Activated CD8-positive, alpha-beta T cell treated with anti-CD3 and anti-CD28 coated beads for 36 hours (primary cell): Measurements from ENCODE around the gene FMN1. TPM values are rescaled to one million over a fixed set of nuclear protein-coding genes. Genes with fewer than 3 reads are reported as not detected.

Experiments used
- ATAC-seq: fragments of 200-7000 bp; cut with Tn5 transposase; one replicate; pipeline ENCODE4 v1.10.0; 2021; ENCODE audit warnings: mild to moderate bottlenecking, moderate library complexity
- CTCF ChIA-PET: fragments of 350-600 bp; sonication (Branson Sonifier 250); formaldehyde crosslinking; loops from one replicate; lab custom pipeline; 2021; ENCODE audit warnings: antibody characterized with exemption; lab: Charles Lee
- POLR2A ChIA-PET: fragments of 350-600 bp; sonication (Branson Sonifier 250); formaldehyde crosslinking; loops from one replicate; lab custom pipeline; 2021; ENCODE audit warnings: antibody characterized with exemption; lab: Charles Lee
- DNase-seq: peaks from one replicate; pipeline ENCODE4 v3.0.0-alpha.2; 2020
- H3K27ac Mint-ChIP-seq: one replicate; pipeline ENCODE4 v1.8.0; 2021; ENCODE audit warnings: mild to moderate bottlenecking, mixed read lengths
- H3K27me3 Mint-ChIP-seq: one replicate; pipeline ENCODE4 v1.8.0; 2021; ENCODE audit warnings: mixed read lengths
- H3K36me3 Mint-ChIP-seq: one replicate; pipeline ENCODE4 v1.8.0; 2021; ENCODE audit warnings: low read depth, mixed read lengths
- H3K4me1 Mint-ChIP-seq: one replicate; pipeline ENCODE4 v1.8.0; 2021; ENCODE audit warnings: low read depth, mixed read lengths
- H3K4me3 Mint-ChIP-seq: one replicate; pipeline ENCODE4 v1.8.0; 2021; ENCODE audit warnings: mild to moderate bottlenecking, moderate library complexity, mixed read lengths
- H3K9me3 Mint-ChIP-seq: one replicate; pipeline ENCODE4 v1.8.0; 2021; ENCODE audit warnings: mixed read lengths
- CTCF ChIP-seq: fragments of 200-600 bp; IDR thresholded peaks from one replicate; pipeline ENCODE4 v1.8.0; 2022; ENCODE audit warnings: antibody characterized with exemption, mild to moderate bottlenecking
- intact Hi-C: fragments of 100-400 bp; cut with micrococcal nuclease; formaldehyde crosslinking; loops from one replicate; pipeline ENCODE4 v1.10.0; 2022
- total RNA-seq, 2 experiments: library from RNA; stranded (reverse); gene quantifications; one replicate each; pipeline ENCODE4 v1.2.3, GENCODE V29; 2021

FMN1 gene
- total RNA-seq, 2 experiments from 2014 or later = 0.07 TPM; not detected in 1

GRCh38 chr15:33021806-33022389 is 172.6 kb downstream of the FMN1 start:
- CTCF ChIA-PET = interaction anchor here (1.0 to 2.1 kb wide), 4 partner anchors 9 to 360 kb away, joined by 3 to 6 read pairs (median 3); no protein-coding TSS in a partner anchor
- Mint-ChIP-seq H3K4me1 (no peaks in the 10 kb centered on the region), H3K27me3 (no peaks in the 10 kb centered on the region), H3K9me3 (no peaks in the 10 kb centered on the region), H3K36me3 (no peaks in the 10 kb centered on the region), H3K27ac (no peak overlapping the region), H3K4me3 (no peak overlapping the region)
- intact Hi-C loops = no loop called here
- TF ChIP-seq CTCF = peak; percentile 65
- ATAC-seq (no peak), DNase-seq (no peak)
- POLR2A ChIA-PET = no interaction called here

GRCh38 chr15:33019354-33019981 is 175.0 kb downstream of the FMN1 start:
- ChIA-PET POLR2A (no interaction called here), CTCF (interaction anchor here (0.6 kb wide), 1 partner anchor 239 kb away, joined by 3 read pairs; no protein-coding TSS in a partner anchor)
- H3K27ac Mint-ChIP-seq = no peak overlapping the region
- H3K4me3 Mint-ChIP-seq = no peak overlapping the region
- DNase-seq (no peak), ATAC-seq (no peak)
- no peaks in the 10 kb centered on the region for H3K36me3 Mint-ChIP-seq
- no peak for TF ChIP-seq CTCF
- H3K4me1 Mint-ChIP-seq = no peaks in the 10 kb centered on the region
- H3K9me3 Mint-ChIP-seq = no peaks in the 10 kb centered on the region
- H3K27me3 Mint-ChIP-seq = no peaks in the 10 kb centered on the region
- intact Hi-C loops = no loop called here

- no peaks in the 10 kb centered on the region for H3K27me3 Mint-ChIP-seq
- no peaks in the 10 kb centered on the region for H3K4me1 Mint-ChIP-seq
- H3K9me3 Mint-ChIP-seq = no peaks in the 10 kb centered on the region
- H3K36me3 Mint-ChIP-seq = no peaks in the 10 kb centered on the region
- no peak overlapping the region for H3K4me3 Mint-ChIP-seq
- TF ChIP-seq CTCF = no peak
- no peak overlapping the region for H3K27ac Mint-ChIP-seq
- ATAC-seq (no peak), DNase-seq (no peak)
- CTCF ChIA-PET = no interaction called here
- intact Hi-C loops = no loop called here
- POLR2A ChIA-PET = no interaction called here
These were observed 178.0 kb downstream of the FMN1 start for GRCh38 chr15:33016405-33017024.

- Mint-ChIP-seq H3K4me3 (no peak overlapping the region), H3K4me1 (no peaks in the 10 kb centered on the region), H3K9me3 (no peaks in the 10 kb centered on the region), H3K27ac (no peak overlapping the region), H3K27me3 (no peaks in the 10 kb centered on the region), H3K36me3 (no peaks in the 10 kb centered on the region)
- POLR2A ChIA-PET = no interaction called here
- no peak for TF ChIP-seq CTCF
- CTCF ChIA-PET = interaction anchor here (0.9 kb wide), 1 partner anchor 17 kb away, joined by 3 read pairs; no protein-coding TSS in a partner anchor
- intact Hi-C loops = no loop called here
- DNase-seq = no peak
- no peak for ATAC-seq
These were observed 179.9 kb downstream of the FMN1 start for GRCh38 chr15:33014586-33014985.
